Psoas muscle (tissue), 8 donors: Measurements from ENCODE around the gene UBE2E1. TPM values are rescaled to one million over a fixed set of nuclear protein-coding genes. Genes with fewer than 3 reads are reported as not detected.
"Not testable (repeated sequence)": the region's sequence is repeated elsewhere in the genome, so short reads cannot be mapped to it uniquely, and the experiment has no call there.

Source experiments
- ATAC-seq, 4 donors: fragments of 200-7000 bp; cut with Tn5 transposase; one replicate each; pipeline ENCODE4 v1.9.1; 2020; ENCODE audit warnings: moderate library complexity in 3 of 4, mild to moderate bottlenecking in 2 of 4
- DNase-seq, 2 donors: peaks; one replicate each; pipeline ENCODE4 v3.0.0-alpha.2; 2020
- H3K27ac ChIP-seq: fragments of 200-600 bp; one replicate; pipeline ENCODE4 v1.8.0; 2022
- H3K27me3 ChIP-seq, 3 donors: fragments of 200-600 bp in 1 of 3; one replicate each; pipeline versions ENCODE4 v1.6.1 to v1.8.0; 2013 to 2022; ENCODE audit warnings: low read length in 2 of 3, mild to moderate bottlenecking in 2 of 3, moderate library complexity in 1 of 3; ENCODE audit not compliant: insufficient read depth in 3 of 3
- H3K36me3 ChIP-seq, 2 donors: fragments of 200-600 bp in 1 of 2; one replicate each; pipeline versions ENCODE4 v1.6.1 to v1.8.0; 2013 to 2022; ENCODE audit warnings: low read depth in 1 of 2, mild to moderate bottlenecking in 1 of 2, moderate library complexity in 1 of 2; ENCODE audit not compliant: insufficient read depth in 1 of 2
- H3K4me1 ChIP-seq: fragments of 200-600 bp; one replicate; pipeline ENCODE4 v1.8.0; 2022
- H3K4me3 ChIP-seq: fragments of 200-600 bp; one replicate; pipeline ENCODE4 v1.8.0; 2022; ENCODE audit warnings: mild to moderate bottlenecking
- H3K9me3 ChIP-seq: fragments of 200-600 bp; one replicate; pipeline ENCODE4 v1.8.0; 2022
- CTCF ChIP-seq: fragments of 200-600 bp; IDR thresholded peaks from one replicate; pipeline ENCODE4 v1.8.0; 2022; ENCODE audit warnings: antibody characterized with exemption
- WGBS, 3 donors: extraction: QIAGEN DNeasy Blood & Tissue Kit; methylation state at CpG; one replicate each; pipeline versions ENCODE4 v1.1.6 to v1.1.7; 2013; 5-methylcytosine and 5-hydroxymethylcytosine counted together
- intact Hi-C, 2 donors: fragments of 100-400 bp; cut with DNase I; formaldehyde crosslinking; loops; one replicate each; pipeline versions ENCODE4 v1.11.0 to v1.14.2; 2022
- polyA plus RNA-seq, 3 donors: library from polyadenylated mRNA; stranded (reverse); fragments of 200-250 nt; gene quantifications; one replicate each; pipeline ENCODE4 v1.2.3, GENCODE V29; 2013
- total RNA-seq, 4 donors: library from RNA; stranded (reverse); fragmentation: NEBNext Ultra II Directional in 2 of 4; extraction: Animal tissue kit (Norgen Biotek cat#: 25700) in 2 of 4; gene quantifications; one replicate each; pipeline versions ENCODE4 v1.2.1 to v1.2.4, GENCODE V29; 2021 to 2023
- donor health status: healthy with polysubstance abuse.
- donor health status: DM: no; HTN: no; CAD: no; lungs with moderate emphysema.
- donor health status: Bipolar disorder and iron deficiency.
- donor health status: healthy.
- donor health status: DM: yes; HTN: yes; CAD: no.
- donor health status: DM: no; HTN: no; CAD: no.
- donor health status: DM: no; HTN: no; CAD: no.
- donor health status: DM: yes; HTN: yes; CAD: no.

Gene UBE2E1
- total and polyA plus RNA-seq, 7 donors = 54.1 to 112 (median 85.9) TPM

- DNase-seq (no peak), ATAC-seq (peak in 1 of 4 donors; percentile 64)
- TF ChIP-seq CTCF = no peak
- no peaks in the 10 kb centered on the region for H3K36me3 ChIP-seq
- 69 to 82% (median 72%) methylated on average over 5 of the region's 5 CpGs for WGBS, 3 donors
- H3K4me3 ChIP-seq = no peak overlapping the region
- no peak overlapping the region for H3K27ac ChIP-seq
- H3K9me3 ChIP-seq = no peaks in the 10 kb centered on the region
- H3K4me1 ChIP-seq = peaks cover 29% of the 10 kb centered on the region
- intact Hi-C loops = no loop called here
- no peaks in the 10 kb centered on the region for H3K27me3 ChIP-seq
Measured at GRCh38 chr3:23845326-23846216, 39.8 kb downstream of the UBE2E1 start.

GRCh38 chr3:23849462-23849861 is 43.7 kb downstream of the UBE2E1 start:
- intact Hi-C loops, H3K36me3 ChIP-seq, H3K4me3 ChIP-seq, ATAC-seq, H3K27ac ChIP-seq, H3K9me3 ChIP-seq, DNase-seq, H3K27me3 ChIP-seq: not testable (repeated sequence)
- WGBS, 3 donors = 78 to 86% (median 84%) methylated on average over 2 of the region's 2 CpGs
- H3K4me1 ChIP-seq = peaks cover 18% of the 10 kb centered on the region

- ATAC-seq = no peak
- no peaks in the 10 kb centered on the region for H3K27me3 ChIP-seq
- no peak for DNase-seq
- intact Hi-C loops = loop anchor here in 1 of 2 donors (5.0 kb wide), 1 partner anchor 49 kb away; the partner anchor contains the start of gene UBE2E1
- TF ChIP-seq CTCF = no peak
- no peak overlapping the region for H3K4me3 ChIP-seq
- H3K36me3 ChIP-seq = no peaks in the 10 kb centered on the region
- 39 to 57% (median 42%) methylated on average over 3 of the region's 3 CpGs for WGBS, 3 donors
- H3K9me3 ChIP-seq = no peaks in the 10 kb centered on the region
- H3K4me1 ChIP-seq = peaks cover 61% of the 10 kb centered on the region
- H3K27ac ChIP-seq = peak overlapping the region; percentile 89
Measured at GRCh38 chr3:23856286-23856685, 50.5 kb downstream of the UBE2E1 start.

GRCh38 chr3:23859012-23859743 is 53.4 kb downstream of the UBE2E1 start:
- Histone ChIP-seq H3K4me3 (no peak overlapping the region), H3K4me1 (peaks cover 63% of the 10 kb centered on the region), H3K36me3 (no peaks in the 10 kb centered on the region), H3K27ac (peak overlapping the region; percentile 89), H3K9me3 (no peaks in the 10 kb centered on the region), H3K27me3 (no peaks in the 10 kb centered on the region)
- intact Hi-C loops = loop anchor here in 1 of 2 donors (5.0 kb wide), 1 partner anchor 52 kb away; the partner anchor contains the start of gene UBE2E1
- DNase-seq (peak in 1 of 2 donors; percentile 67), ATAC-seq (peak; percentile 91 to 95 (median 94))
- WGBS, 3 donors = 0 to 2% (median 0%) methylated on average over 1 of the region's 1 CpG
- TF ChIP-seq CTCF = no peak
